HEK293T (cell line): Measurements from ENCODE around the gene EDARADD.
"Not testable (repeated sequence)": the region's sequence is repeated elsewhere in the genome, so short reads cannot be mapped to it uniquely, and the experiment has no call there.

Experiments
- CTCF ChIA-PET: fragments of 350-600 bp; formaldehyde crosslinking; extraction: SDS; loops from one replicate; lab custom pipeline; 2021; ENCODE audit warnings: antibody characterized with exemption, inconsistent platforms; lab: Yijun Ruan, JAX
- POLR2A ChIA-PET: fragments of 350-600 bp; formaldehyde crosslinking; extraction: SDS; loops from one replicate; lab custom pipeline; 2020; ENCODE audit warnings: antibody characterized with exemption, inconsistent platforms; lab: Yijun Ruan, JAX
- DNase-seq: peaks from one replicate; pipeline ENCODE4 v3.0.0; 2012; ENCODE audit warnings: mixed read lengths; ENCODE audit errors: extremely low spot score
- ARNT ChIP-seq: fragments of 450-650 bp; IDR thresholded peaks from 2 replicates; pipeline ENCODE4 v1.6.1; 2017; ENCODE audit warnings: mild to moderate bottlenecking
- BHLHE40 ChIP-seq: fragments of 450-650 bp; IDR thresholded peaks from 2 replicates; pipeline ENCODE4 v1.6.1; 2016; ENCODE audit warnings: mild to moderate bottlenecking, moderate library complexity, borderline replicate concordance
- CTBP1 ChIP-seq: fragments of 450-650 bp; IDR thresholded peaks from 2 replicates; pipeline ENCODE4 v1.6.1; 2016; ENCODE audit warnings: borderline replicate concordance
- ELF4 ChIP-seq: fragments of 450-650 bp; IDR thresholded peaks from 2 replicates; pipeline ENCODE4 v1.6.1; 2017; ENCODE audit warnings: antibody characterized with exemption
- FOXA1 ChIP-seq: fragments of 450-650 bp; IDR thresholded peaks from 2 replicates; pipeline ENCODE4 v1.6.1; 2016; ENCODE audit warnings: mild to moderate bottlenecking
- FOXK2 ChIP-seq: fragments of 450-650 bp; IDR thresholded peaks from 2 replicates; pipeline ENCODE4 v1.6.1; 2016; ENCODE audit warnings: mild to moderate bottlenecking
- FOXM1 ChIP-seq: fragments of 450-650 bp; IDR thresholded peaks from 2 replicates; pipeline ENCODE4 v1.6.1; 2017; ENCODE audit warnings: mild to moderate bottlenecking, borderline replicate concordance
- HDGF ChIP-seq: fragments of 450-650 bp; IDR thresholded peaks from 2 replicates; pipeline ENCODE4 v1.6.1; 2017; ENCODE audit warnings: antibody characterized with exemption, borderline replicate concordance
- L3MBTL2 ChIP-seq: fragments of 450-650 bp; conservative IDR thresholded peaks from 2 replicates; pipeline ENCODE4 v1.6.1; 2016; ENCODE audit warnings: mild to moderate bottlenecking
- LEF1 ChIP-seq: fragments of 450-650 bp; IDR thresholded peaks from 2 replicates; pipeline ENCODE4 v1.6.1; 2017; ENCODE audit warnings: mild to moderate bottlenecking, borderline replicate concordance
- NFRKB ChIP-seq: fragments of 450-650 bp; IDR thresholded peaks from 2 replicates; pipeline ENCODE4 v1.6.1; 2016; ENCODE audit warnings: mild to moderate bottlenecking, moderate library complexity
- SP1 ChIP-seq: fragments of 450-650 bp; IDR thresholded peaks from 2 replicates; pipeline ENCODE4 v1.6.1; 2017
- SUZ12 ChIP-seq: fragments of 450-650 bp; IDR thresholded peaks from 2 replicates; pipeline ENCODE4 v1.6.1; 2016; ENCODE audit warnings: mild to moderate bottlenecking
- TARDBP ChIP-seq: fragments of 450-650 bp; IDR thresholded peaks from 2 replicates; pipeline ENCODE4 v1.6.1; 2016
- ZNF384 ChIP-seq: fragments of 450-650 bp; IDR thresholded peaks from 2 replicates; pipeline ENCODE4 v1.6.1; 2016

Gene EDARADD

GRCh38 chr1:236393681-236394481, at the start of gene EDARADD:
Gene EDARADD, plus strand, starts transcription at chr1:236394286. Its CDS starts 159 bp downstream, at chr1:236394445.
- TF ChIP-seq ARNT (no peak), ELF4 (no peak), SP1 (no peak), HDGF (no peak), BHLHE40 (no peak), L3MBTL2 (no peak), CTBP1 (no peak), ZNF384 (no peak), FOXK2 (no peak)
- POLR2A ChIA-PET = interaction anchor here (0.7 to 3.2 kb wide), 10 partner anchors 10 to 253 kb away, joined by 3 to 13 read pairs (median 4); partner anchors contain the start of gene ERO1B
- no peak for DNase-seq
- CTCF ChIA-PET = interaction anchor here (1.1 kb wide), 1 partner anchor 17 kb away, joined by 3 read pairs; no protein-coding TSS in a partner anchor

- TF ChIP-seq ARNT (no peak), ZNF384 (peak; percentile 96)
- DNase-seq = peak; percentile 43
- POLR2A ChIA-PET = no interaction called here
- CTCF ChIA-PET = interaction anchor here (0.6 to 1.4 kb wide), 5 partner anchors 9 to 1519 kb away, joined by 3 to 6 read pairs (median 4); no protein-coding TSS in a partner anchor
These were observed 48.4 kb upstream of the EDARADD start for GRCh38 chr1:236345728-236346127.

- CTCF ChIA-PET = no interaction called here
- POLR2A ChIA-PET = interaction anchor here (1.1 kb wide), 1 partner anchor 47 kb away, joined by 4 read pairs; no protein-coding TSS in a partner anchor
These were observed 46.0 kb upstream of the EDARADD start for GRCh38 chr1:236348071-236348470.

GRCh38 chr1:236350308-236350707, 43.8 kb upstream of the EDARADD start:
- no peak for DNase-seq
- CTCF ChIA-PET = no interaction called here
- POLR2A ChIA-PET = interaction anchor here (0.6 kb wide), 1 partner anchor 602 kb away, joined by 3 read pairs; no protein-coding TSS in a partner anchor
- TF ChIP-seq LEF1 (no peak), CTBP1 (no peak), ELF4 (no peak), BHLHE40 (no peak), FOXK2 (no peak), SUZ12 (no peak)

More at GRCh38 chr1:236348071-236348470, 46.0 kb upstream of the EDARADD start:
- DNase-seq = no peak
- TF ChIP-seq BHLHE40 (no peak), TARDBP (no peak), FOXK2 (no peak)

- ChIA-PET CTCF (no interaction called here), POLR2A (no interaction called here)
- no peak for DNase-seq
- TF ChIP-seq FOXM1 (no peak), ELF4 (no peak)
These were observed 42.1 kb upstream of the EDARADD start for GRCh38 chr1:236351875-236352573.

- CTCF ChIA-PET, POLR2A ChIA-PET: not testable (repeated sequence)
These were observed 41.3 kb upstream of the EDARADD start for GRCh38 chr1:236352747-236353146.

GRCh38 chr1:236353813-236354212, 40.3 kb upstream of the EDARADD start:
- ChIA-PET CTCF (interaction anchor here (0.6 kb wide), 1 partner anchor 178 kb away, joined by 4 read pairs; no protein-coding TSS in a partner anchor), POLR2A (no interaction called here)
- no peak for DNase-seq
- TF ChIP-seq NFRKB (no peak), HDGF (no peak), CTBP1 (no peak), LEF1 (no peak), FOXK2 (no peak), ELF4 (no peak), SP1 (no peak), ZNF384 (no peak), FOXA1 (no peak), BHLHE40 (no peak), TARDBP (no peak), L3MBTL2 (no peak), SUZ12 (no peak), FOXM1 (no peak), ARNT (no peak)

More at GRCh38 chr1:236352747-236353146, 41.3 kb upstream of the EDARADD start:
- DNase-seq = not testable (repeated sequence)

GRCh38 chr1:236354330-236355147, 39.5 kb upstream of the EDARADD start:
- no peak for DNase-seq
- CTCF ChIA-PET = no interaction called here
- no peak for TF ChIP-seq HDGF
- no peak for TF ChIP-seq FOXM1
- no peak for TF ChIP-seq ZNF384
- no peak for TF ChIP-seq BHLHE40
- no peak for TF ChIP-seq FOXA1
- no peak for TF ChIP-seq ELF4
- no peak for TF ChIP-seq SP1
- no peak for TF ChIP-seq CTBP1
- TF ChIP-seq FOXK2 = no peak
- POLR2A ChIA-PET = no interaction called here
